ENCODE data around the gene ANKRD10. TPM values are rescaled to one million over a fixed set of nuclear protein-coding genes. Genes with fewer than 3 reads are reported as not detected.

Gene ANKRD10
- total RNA-seq, 4 donors from 2014 or later = 39.5 to 94.4 (median 56.2) TPM

DNA sequence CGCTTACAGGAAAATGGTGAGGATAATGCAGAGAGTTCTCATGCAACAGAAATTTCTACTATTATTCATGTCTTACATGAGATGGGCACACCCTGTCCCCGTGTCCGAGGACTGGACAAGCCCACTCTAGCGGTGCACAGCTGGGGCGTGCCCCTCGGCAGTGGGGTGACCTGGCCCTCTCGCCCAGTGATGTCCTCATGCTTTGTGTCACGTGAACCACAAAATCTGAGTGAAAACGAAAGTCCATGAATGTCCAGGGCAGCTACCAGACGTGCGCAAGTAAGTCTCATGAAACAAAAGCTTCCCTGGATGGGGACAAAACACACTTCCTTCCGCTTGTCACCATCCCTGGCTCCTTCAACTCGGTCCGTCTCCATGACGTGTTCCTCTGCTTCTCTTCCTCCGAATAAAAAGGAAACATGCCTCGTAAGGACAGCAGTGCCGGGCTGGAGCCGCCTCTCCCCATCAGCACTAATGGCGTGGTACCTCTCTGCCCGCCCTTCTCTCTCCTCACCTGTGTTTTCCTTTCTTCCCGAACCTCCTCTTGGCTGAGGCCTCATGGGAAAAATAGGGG is 45.6 kb downstream of the ANKRD10 start:
- Histone ChIP-seq H3K36me3 (no peaks in the 10 kb centered on the region), H3K4me1 (peaks cover 29% of the 10 kb centered on the region), H3K9me3 (no peaks in the 10 kb centered on the region), H3K27ac (peak overlapping the region; percentile 72), H3K4me3 (peak overlapping the region; percentile 28), H3K27me3 (no peaks in the 10 kb centered on the region)
- no peak for DNase-seq (ENCODE audit: low spot score in 2 of 2)
- 82% methylated on average over 22 of the region's 22 CpGs for WGBS
- TF ChIP-seq POLR2AphosphoS5 (IDR thresholded peaks at IDR 0.05) = no peak
- TF ChIP-seq CTCF (IDR thresholded peaks at IDR 0.05) = no peak
- TF ChIP-seq POLR2A (IDR thresholded peaks at IDR 0.05) = no peak
- TF ChIP-seq EP300 (IDR thresholded peaks at IDR 0.05) = no peak

GRCh38 chr13:110868720-110869119 is 46.1 kb downstream of the ANKRD10 start:
- DNase-seq (ENCODE audit: low spot score in 2 of 2) = no peak
- 80% methylated on average over 5 of the region's 5 CpGs for WGBS
- Histone ChIP-seq H3K4me3 (no peak overlapping the region), H3K27me3 (no peaks in the 10 kb centered on the region), H3K27ac (no peak overlapping the region), H3K4me1 (peaks cover 27% of the 10 kb centered on the region), H3K9me3 (no peaks in the 10 kb centered on the region), H3K36me3 (no peaks in the 10 kb centered on the region)
- TF ChIP-seq CTCF (IDR thresholded peaks at IDR 0.05) (no peak), POLR2A (IDR thresholded peaks at IDR 0.05) (no peak), POLR2AphosphoS5 (IDR thresholded peaks at IDR 0.05) (no peak), EP300 (IDR thresholded peaks at IDR 0.05) (no peak)

DNA sequence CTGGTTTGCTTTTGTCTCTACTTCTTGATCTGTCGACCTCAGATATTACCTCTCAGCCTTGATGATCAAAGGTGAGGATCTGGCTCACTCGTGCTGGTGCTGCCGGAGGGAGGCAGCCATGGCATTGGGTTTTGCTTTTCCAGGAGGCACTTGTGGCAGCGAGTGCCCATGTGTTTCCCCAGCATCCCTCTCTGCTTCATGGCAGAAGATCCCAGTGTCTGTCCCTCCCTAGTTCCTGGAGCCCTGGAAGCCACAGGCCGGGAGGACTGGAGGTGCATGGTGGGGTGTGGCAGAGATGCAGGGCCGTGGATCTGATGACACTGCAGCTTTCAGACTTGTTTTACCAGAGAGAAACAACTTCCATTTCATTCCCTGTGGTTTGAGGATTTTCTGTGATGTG is 47.5 kb downstream of the ANKRD10 start:
- H3K27me3 ChIP-seq = no peaks in the 10 kb centered on the region
- no peak for TF ChIP-seq EP300 (IDR thresholded peaks at IDR 0.05)
- TF ChIP-seq CTCF (IDR thresholded peaks at IDR 0.05) = no peak
- no peak for TF ChIP-seq POLR2AphosphoS5 (IDR thresholded peaks at IDR 0.05)
- no peak for TF ChIP-seq POLR2A (IDR thresholded peaks at IDR 0.05)
- H3K4me1 ChIP-seq = peaks cover 27% of the 10 kb centered on the region
- H3K27ac ChIP-seq = no peak overlapping the region
- H3K9me3 ChIP-seq = no peaks in the 10 kb centered on the region
- no peaks in the 10 kb centered on the region for H3K36me3 ChIP-seq
- 78% methylated on average over 6 of the region's 6 CpGs for WGBS
- no peak for DNase-seq (ENCODE audit: low spot score in 2 of 2)
- H3K4me3 ChIP-seq = no peak overlapping the region

DNA sequence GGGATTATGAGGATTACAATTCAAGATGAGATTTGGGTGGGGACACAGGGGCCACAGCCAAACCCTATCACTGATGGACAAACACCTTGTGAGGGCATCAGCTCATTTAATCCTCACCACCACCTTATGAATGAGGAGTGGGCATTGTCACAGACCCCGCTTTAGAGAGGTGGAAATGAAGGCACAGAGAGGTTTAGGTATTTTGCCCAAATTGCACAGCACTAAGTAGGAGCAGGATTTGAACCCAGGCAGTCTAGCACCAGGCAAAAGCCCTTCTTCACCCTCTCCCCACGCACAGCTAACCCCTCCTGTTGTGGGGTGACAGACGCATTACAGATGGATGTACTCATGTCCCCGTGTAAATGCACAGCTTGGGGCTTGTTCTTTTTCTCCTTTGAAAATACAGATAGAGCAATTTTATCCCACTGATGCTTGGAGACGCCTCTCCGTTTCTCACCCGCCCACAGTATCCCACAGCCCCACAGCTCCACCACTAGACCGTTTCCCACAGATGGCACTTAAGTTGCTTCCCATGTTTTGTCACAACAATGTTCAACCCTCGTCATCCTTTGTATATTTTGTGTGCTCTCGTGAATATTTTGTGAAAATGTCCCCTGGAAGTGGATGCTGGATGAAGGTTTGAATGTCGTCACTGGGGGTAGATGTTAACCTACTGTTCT is 48.2 kb downstream of the ANKRD10 start:
- peaks cover 27% of the 10 kb centered on the region for H3K4me1 ChIP-seq
- no peak for DNase-seq (ENCODE audit: low spot score in 2 of 2)
- H3K36me3 ChIP-seq = no peaks in the 10 kb centered on the region
- H3K4me3 ChIP-seq = no peak overlapping the region
- 77% methylated on average over 11 of the region's 11 CpGs for WGBS
- no peaks in the 10 kb centered on the region for H3K9me3 ChIP-seq
- TF ChIP-seq EP300 (IDR thresholded peaks at IDR 0.05) (no peak), CTCF (IDR thresholded peaks at IDR 0.05) (no peak), POLR2A (IDR thresholded peaks at IDR 0.05) (no peak), POLR2AphosphoS5 (IDR thresholded peaks at IDR 0.05) (no peak)
- H3K27ac ChIP-seq = no peak overlapping the region
- no peaks in the 10 kb centered on the region for H3K27me3 ChIP-seq

DNA sequence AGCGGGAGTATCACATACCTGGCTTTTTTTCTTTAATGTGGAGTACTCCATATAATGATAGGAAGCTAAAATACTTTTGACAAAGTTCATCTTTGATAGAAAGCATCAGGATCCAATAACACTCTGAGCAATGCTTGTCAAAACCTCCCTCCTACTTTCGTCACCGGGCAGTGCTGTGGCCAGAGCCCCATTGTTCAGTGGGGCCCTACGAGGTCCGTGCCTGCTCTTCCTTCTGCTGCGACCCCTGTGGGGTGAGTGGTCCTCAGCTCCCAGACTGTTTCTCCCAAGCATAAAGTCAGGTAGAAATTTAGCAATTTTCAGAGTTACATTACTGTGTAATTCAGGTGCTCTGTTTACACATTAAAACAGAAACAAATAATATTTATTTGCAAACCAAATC is 51.2 kb downstream of the ANKRD10 start:
- H3K4me3 ChIP-seq = no peak overlapping the region
- no peaks in the 10 kb centered on the region for H3K36me3 ChIP-seq
- no peak overlapping the region for H3K27ac ChIP-seq
- TF ChIP-seq POLR2AphosphoS5 (IDR thresholded peaks at IDR 0.05) = no peak
- TF ChIP-seq CTCF (IDR thresholded peaks at IDR 0.05) = no peak
- no peak for TF ChIP-seq POLR2A (IDR thresholded peaks at IDR 0.05)
- TF ChIP-seq EP300 (IDR thresholded peaks at IDR 0.05) = no peak
- H3K4me1 ChIP-seq = no peaks in the 10 kb centered on the region
- WGBS = 96% methylated on average over 6 of the region's 6 CpGs
- H3K9me3 ChIP-seq = no peaks in the 10 kb centered on the region
- no peak for DNase-seq (ENCODE audit: low spot score in 2 of 2)
- H3K27me3 ChIP-seq = no peaks in the 10 kb centered on the region
